ENCODE measurements around the gene KCTD2. TPM values are rescaled to one million over a fixed set of nuclear protein-coding genes. Genes with fewer than 3 reads are reported as not detected.

Gene KCTD2
- polyA plus RNA-seq, 1 of the 3 experiments (the other 2 are of a cell fraction): 27.5 TPM

GRCh38 chr17:75078284-75079022 is 31.4 kb downstream of the KCTD2 start (continued):
- peak; percentile 85 for TF ChIP-seq FOSL2 (IDR thresholded peaks at IDR 0.05; ENCODE audit: borderline replicate concordance, low read depth)
- no peak for TF ChIP-seq TAF1 (IDR thresholded peaks at IDR 0.05; ENCODE audit: borderline replicate concordance, low read depth, low read length)
- TF ChIP-seq JUND (IDR thresholded peaks at IDR 0.05): no peak; the same call in 1 of the 2 replicates

DNA sequence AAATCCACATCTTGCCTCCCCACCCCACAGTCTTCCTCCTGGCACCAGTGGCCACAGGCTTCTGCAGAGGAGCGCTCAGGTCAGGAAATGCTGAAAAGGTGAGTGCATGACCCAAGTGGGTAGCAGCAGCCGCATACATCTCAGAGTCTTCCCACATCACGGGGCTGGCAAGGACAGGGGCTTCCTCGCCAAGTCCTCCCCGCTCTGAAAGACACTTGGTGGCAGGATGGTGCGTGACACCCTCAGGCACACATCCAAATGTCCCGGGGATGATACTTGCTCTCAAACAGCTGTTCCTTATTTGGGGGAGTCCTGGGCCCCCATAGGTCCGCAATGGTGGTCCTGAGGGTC is 32.0 kb downstream of the KCTD2 start:
- Histone ChIP-seq H3K36me3 (replicated peaks in 1 of 2; ENCODE audit: control insufficient read depth in 1 of 2, insufficient read depth in 2 of 2, low read length in 1 of 2) (no peaks in the 10 kb centered on the region), H3K79me2 (ENCODE audit: insufficient read depth) (no peaks in the 10 kb centered on the region), H3K4me3 (ENCODE audit: low read depth in 2 of 2, low read length in 1 of 2) (no peak overlapping the region), H3K4me1 (ENCODE audit: control insufficient read depth in 1 of 2, insufficient read depth in 2 of 2, low read depth in 1 of 2, low read length in 1 of 2) (peaks cover 8 to 18% of the 10 kb centered on the region in 2 experiments; a peak in 3 of 4 replicates), H3K4me2 (peak overlapping the region; percentile 49), H2AFZ (ENCODE audit: low read depth) (peak overlapping the region; percentile 76; the same call in 1 of the 2 replicates), H3K9me3 (no peaks in the 10 kb centered on the region), H4K20me1 (ENCODE audit: insufficient read depth) (no peaks in the 10 kb centered on the region), H3K27me3 (ENCODE audit: insufficient read depth) (no peaks in the 10 kb centered on the region), H3K9ac (no peak overlapping the region), H3K27ac (ENCODE audit: low read depth in 2 of 2, low read length in 1 of 2) (peak overlapping the region in 1 of 2 experiments; percentile 38; a peak in 1 of 4 replicates), H3K9me2 (no peaks in the 10 kb centered on the region), H3F3A (replicated peaks; ENCODE audit: insufficient read depth) (peaks cover 4% of the 10 kb centered on the region)
- ChIA-PET CTCF (interaction anchor here (1.0 to 2.6 kb wide), 4 partner anchors 9 to 35 kb away, joined by 4 to 16 read pairs (median 6); no protein-coding TSS in a partner anchor), POLR2A (interaction anchor here (0.6 kb wide), 1 partner anchor 53 kb away, joined by 3 read pairs; the partner anchor contains the start of gene NT5C)
- WGBS (ENCODE audit: low lambda C conversion rate): 70% methylated on average over 7 of the region's 8 CpGs
- DNase-seq: no peak
- TF ChIP-seq TAF1 (IDR thresholded peaks at IDR 0.05; ENCODE audit: borderline replicate concordance, low read depth, low read length) (no peak), JUND (IDR thresholded peaks at IDR 0.05) (no peak), NRF1 (IDR thresholded peaks at IDR 0.05; ENCODE audit: low read depth, low read length) (no peak), NFIC (IDR thresholded peaks at IDR 0.05; ENCODE audit: borderline replicate concordance) (peak; percentile 37; the same call in 1 of the 2 replicates), RAD21 (IDR thresholded peaks at IDR 0.05; ENCODE audit: low read length) (no peak), FOXJ3 (CRISPR knock-in tag; IDR thresholded peaks at IDR 0.05) (no peak), RXRA (IDR thresholded peaks at IDR 0.05; ENCODE audit: borderline replicate concordance, low read depth) (no peak), CHD2 (IDR thresholded peaks at IDR 0.05; ENCODE audit: low read length, partially characterized antibody) (no peak)

GRCh38 chr17:75081611-75082540 is 34.9 kb downstream of the KCTD2 start:
- H2AFZ ChIP-seq (ENCODE audit: low read depth): no peak overlapping the region
- ChIA-PET CTCF (interaction anchor here (0.6 to 1.6 kb wide), 7 partner anchors 9 to 422 kb away, joined by 3 to 8 read pairs (median 3); no protein-coding TSS in a partner anchor), POLR2A (no interaction called here)
- no peaks in the 10 kb centered on the region for H3K9me3 ChIP-seq
- DNase-seq: no peak
- WGBS (ENCODE audit: low lambda C conversion rate): 86% methylated on average over 13 of the region's 13 CpGs
- no peaks in the 10 kb centered on the region for H4K20me1 ChIP-seq (ENCODE audit: insufficient read depth)
- H3K9ac ChIP-seq: no peak overlapping the region
- H3K36me3 ChIP-seq (replicated peaks in 1 of 2; ENCODE audit: control insufficient read depth in 1 of 2, insufficient read depth in 2 of 2, low read length in 1 of 2): no peaks in the 10 kb centered on the region
- no peaks in the 10 kb centered on the region for H3K27me3 ChIP-seq (ENCODE audit: insufficient read depth)
- no peaks in the 10 kb centered on the region for H3K79me2 ChIP-seq (ENCODE audit: insufficient read depth)
- H3F3A ChIP-seq (replicated peaks; ENCODE audit: insufficient read depth): peaks cover 4% of the 10 kb centered on the region
- no peak overlapping the region for H3K27ac ChIP-seq (ENCODE audit: low read depth in 2 of 2, low read length in 1 of 2)
- H3K4me1 ChIP-seq (ENCODE audit: control insufficient read depth in 1 of 2, insufficient read depth in 2 of 2, low read depth in 1 of 2, low read length in 1 of 2): peaks cover 10 to 18% of the 10 kb centered on the region in 2 experiments; a peak in 3 of 4 replicates
- no peak overlapping the region for H3K4me2 ChIP-seq
- no peak overlapping the region for H3K4me3 ChIP-seq (ENCODE audit: low read depth in 2 of 2, low read length in 1 of 2)
- no peaks in the 10 kb centered on the region for H3K9me2 ChIP-seq
- TF ChIP-seq EZH2phosphoT487 (IDR thresholded peaks at IDR 0.05; ENCODE audit: borderline replicate concordance, low read depth): no peak
- no peak for TF ChIP-seq TCF12 (IDR thresholded peaks at IDR 0.05)
- TF ChIP-seq MXI1 (IDR thresholded peaks at IDR 0.05; ENCODE audit: low read depth, low read length): no peak
- no peak for TF ChIP-seq SMC3 (IDR thresholded peaks at IDR 0.05; ENCODE audit: low read depth, low read length)
- TF ChIP-seq, protein P1, sequence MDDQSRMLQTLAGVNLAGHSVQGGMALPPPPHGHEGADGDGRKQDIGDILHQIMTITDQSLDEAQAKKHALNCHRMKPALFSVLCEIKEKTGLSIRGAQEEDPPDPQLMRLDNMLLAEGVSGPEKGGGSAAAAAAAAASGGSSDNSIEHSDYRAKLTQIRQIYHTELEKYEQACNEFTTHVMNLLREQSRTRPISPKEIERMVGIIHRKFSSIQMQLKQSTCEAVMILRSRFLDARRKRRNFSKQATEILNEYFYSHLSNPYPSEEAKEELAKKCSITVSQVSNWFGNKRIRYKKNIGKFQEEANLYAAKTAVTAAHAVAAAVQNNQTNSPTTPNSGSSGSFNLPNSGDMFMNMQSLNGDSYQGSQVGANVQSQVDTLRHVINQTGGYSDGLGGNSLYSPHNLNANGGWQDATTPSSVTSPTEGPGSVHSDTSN (IDR thresholded peaks at IDR 0.05): no peak
- TF ChIP-seq RFX5 (IDR thresholded peaks at IDR 0.05; ENCODE audit: low read length): no peak
- TF ChIP-seq, protein P2, sequence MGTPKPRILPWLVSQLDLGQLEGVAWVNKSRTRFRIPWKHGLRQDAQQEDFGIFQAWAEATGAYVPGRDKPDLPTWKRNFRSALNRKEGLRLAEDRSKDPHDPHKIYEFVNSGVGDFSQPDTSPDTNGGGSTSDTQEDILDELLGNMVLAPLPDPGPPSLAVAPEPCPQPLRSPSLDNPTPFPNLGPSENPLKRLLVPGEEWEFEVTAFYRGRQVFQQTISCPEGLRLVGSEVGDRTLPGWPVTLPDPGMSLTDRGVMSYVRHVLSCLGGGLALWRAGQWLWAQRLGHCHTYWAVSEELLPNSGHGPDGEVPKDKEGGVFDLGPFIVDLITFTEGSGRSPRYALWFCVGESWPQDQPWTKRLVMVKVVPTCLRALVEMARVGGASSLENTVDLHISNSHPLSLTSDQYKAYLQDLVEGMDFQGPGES (IDR thresholded peaks at IDR 0.05; ENCODE audit: low read depth, low read length): no peak
- no peak for TF ChIP-seq SIN3A (IDR thresholded peaks at IDR 0.05; ENCODE audit: borderline replicate concordance, low read depth, low read length)
- no peak for TF ChIP-seq JUND (IDR thresholded peaks at IDR 0.05)
- TF ChIP-seq MAX (IDR thresholded peaks at IDR 0.05; ENCODE audit: low read depth): no peak
- no peak for TF ChIP-seq RCOR1 (IDR thresholded peaks at IDR 0.05; ENCODE audit: low read length)
- TF ChIP-seq EP300 (IDR thresholded peaks at IDR 0.05; ENCODE audit: borderline replicate concordance in 1 of 2, low read depth in 1 of 2, low read length in 1 of 2): no peak
- TF ChIP-seq MEF2A (IDR thresholded peaks at IDR 0.05; ENCODE audit: borderline replicate concordance, low read depth): no peak
- no peak for TF ChIP-seq YY1 (IDR thresholded peaks at IDR 0.05; ENCODE audit: low read depth)
